GM18507 (cell line): Measurements from ENCODE around the gene SDK1.

Experiments
- DNase-seq: peaks from one replicate; pipeline ENCODE4 v3.0.0; 2011; ENCODE audit warnings: low read depth; ENCODE audit not compliant: insufficient read length; ENCODE audit errors: extremely low spot score
- FAIRE-seq: peaks from 2 replicates; lab custom pipeline; 2011; peaks lifted over from hg19 to GRCh38; lab: Jason Lieb, UNC

Gene SDK1

DNA sequence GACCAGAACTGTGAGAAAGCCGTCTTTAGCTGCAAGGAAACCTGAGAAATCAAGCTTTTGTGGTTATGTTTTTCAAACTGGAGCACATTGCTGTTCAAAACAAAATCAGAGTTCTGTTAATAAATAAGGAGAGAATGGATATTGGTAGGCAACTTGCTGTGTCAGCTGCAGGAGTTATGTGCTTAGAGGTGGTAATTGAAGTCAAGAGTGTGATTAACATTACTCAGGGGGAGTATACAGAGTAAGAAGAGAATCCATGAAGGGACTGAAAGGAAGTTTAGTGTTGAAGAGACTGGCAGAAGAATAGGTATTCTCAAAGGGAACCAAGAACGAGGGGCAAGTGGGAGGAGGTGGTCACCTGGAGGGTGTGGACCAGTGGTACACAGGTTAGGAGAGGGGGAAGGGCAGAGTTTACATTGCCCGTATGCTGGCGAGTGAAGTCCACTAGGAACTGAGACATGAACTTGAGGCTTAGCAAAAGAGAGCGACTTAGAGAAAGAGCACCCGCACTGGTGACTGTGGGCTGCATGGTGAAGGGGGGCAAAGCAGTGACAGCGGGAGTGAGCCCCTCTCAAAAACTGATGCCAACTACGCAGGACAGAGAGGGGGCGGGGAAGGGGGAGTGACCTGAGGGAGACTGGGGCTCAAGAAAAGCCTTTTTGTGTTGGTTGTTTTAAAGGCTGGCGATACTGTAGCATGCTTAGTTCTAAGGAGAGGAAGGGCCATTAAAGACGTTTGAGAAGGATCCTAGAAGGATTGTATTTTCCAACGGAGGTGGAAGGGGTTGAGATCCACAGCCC is 80.0 kb downstream of the SDK1 start:
- DNase-seq (no peak), FAIRE-seq (no peak)

DNA sequence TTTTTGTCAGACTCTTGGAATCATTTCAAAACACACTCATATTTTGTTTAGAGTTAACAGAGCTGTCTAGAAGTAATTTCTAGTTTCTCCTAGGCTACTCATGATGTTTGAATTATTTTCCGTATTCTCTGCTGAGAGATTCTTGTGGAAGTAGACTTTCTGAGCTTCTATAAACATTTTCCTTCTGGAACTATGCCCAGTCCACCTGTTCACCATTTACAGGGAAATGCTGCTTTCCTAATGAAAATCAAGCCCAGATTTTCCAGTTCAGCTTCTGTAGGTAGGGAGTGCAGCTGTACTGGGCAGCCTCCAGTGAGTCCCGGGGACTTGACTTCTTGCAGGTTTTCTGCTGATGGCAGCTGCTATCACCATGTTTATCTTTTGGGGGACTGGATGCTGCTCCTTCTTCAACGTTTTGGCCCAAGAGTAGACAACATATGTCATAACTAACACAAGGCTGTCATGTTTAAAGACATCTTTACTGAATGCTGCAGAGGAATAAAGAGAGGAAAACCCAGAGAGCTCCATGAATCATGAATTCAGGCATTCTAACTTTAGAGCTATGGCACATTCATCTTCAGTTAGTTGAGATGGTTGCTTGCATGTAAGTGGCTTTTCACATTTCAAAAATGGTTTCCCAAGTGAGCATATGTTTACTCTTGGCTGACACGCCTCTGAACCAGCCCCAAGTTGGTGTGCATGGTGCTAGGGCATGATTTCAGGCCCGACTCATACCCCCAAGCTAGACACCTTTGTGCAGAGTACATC is 85.6 kb downstream of the SDK1 start:
- no peak for FAIRE-seq
- DNase-seq = no peak

DNA sequence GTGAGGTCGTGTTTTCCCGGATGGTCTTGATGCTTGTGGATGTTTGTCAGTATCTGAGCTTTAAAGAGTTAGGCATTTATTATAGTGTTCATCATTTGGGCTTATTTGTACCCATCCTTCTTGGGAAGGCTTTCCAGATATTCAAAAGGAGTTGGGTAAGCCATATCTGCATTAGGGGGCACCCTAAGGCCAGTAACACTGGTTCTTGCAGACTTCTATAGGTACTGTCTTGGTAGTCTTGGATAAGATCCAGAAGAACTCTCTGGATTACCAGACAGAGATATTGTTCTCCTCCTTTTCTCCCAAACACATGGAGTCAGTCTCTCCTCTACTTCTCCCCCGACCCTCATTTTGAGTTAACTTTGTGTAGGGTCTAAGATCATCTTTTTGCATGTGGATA is 92.8 kb downstream of the SDK1 start:
- no peak for DNase-seq
- no peak for FAIRE-seq

DNA sequence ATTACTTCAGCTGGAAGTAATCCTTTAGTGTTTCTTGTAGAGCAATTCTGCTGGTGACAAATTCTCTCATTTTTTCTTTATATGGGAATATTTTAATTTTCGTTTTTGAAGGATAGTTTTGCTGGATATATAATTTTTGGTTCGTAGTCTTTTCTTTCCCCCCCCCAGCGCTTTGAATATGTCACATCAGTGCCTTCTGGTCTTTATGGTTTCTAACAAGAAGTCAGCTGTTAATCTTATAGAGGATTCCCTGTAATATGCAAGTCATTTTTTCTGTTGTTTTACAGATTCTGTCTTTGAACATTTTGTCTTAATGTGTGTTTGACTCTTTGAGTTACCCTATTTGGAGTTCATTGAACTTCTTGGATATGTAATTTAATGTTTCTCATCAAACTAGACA is 96.3 kb downstream of the SDK1 start:
- FAIRE-seq (no peak), DNase-seq (no peak)

DNA sequence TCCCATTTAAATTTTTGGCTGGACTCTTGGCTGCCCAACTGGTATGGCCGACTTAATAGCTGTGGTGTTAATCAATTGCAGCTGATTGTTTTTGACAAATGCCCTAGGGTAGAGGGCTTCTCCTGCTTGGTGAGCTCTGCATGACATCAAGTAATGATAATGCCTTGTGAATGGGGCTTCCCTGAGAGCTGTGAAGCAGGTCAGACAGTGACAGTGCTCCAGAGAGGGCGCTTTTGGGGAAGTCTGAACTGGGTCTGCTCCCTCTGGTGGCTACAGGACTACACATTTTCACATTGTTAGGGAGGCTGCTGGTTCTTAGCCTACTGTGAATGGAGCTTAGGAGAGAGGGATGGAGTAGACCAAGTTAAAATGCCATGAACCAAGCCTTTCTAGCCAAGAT is 98.8 kb downstream of the SDK1 start:
- FAIRE-seq = no peak
- DNase-seq = no peak

DNA sequence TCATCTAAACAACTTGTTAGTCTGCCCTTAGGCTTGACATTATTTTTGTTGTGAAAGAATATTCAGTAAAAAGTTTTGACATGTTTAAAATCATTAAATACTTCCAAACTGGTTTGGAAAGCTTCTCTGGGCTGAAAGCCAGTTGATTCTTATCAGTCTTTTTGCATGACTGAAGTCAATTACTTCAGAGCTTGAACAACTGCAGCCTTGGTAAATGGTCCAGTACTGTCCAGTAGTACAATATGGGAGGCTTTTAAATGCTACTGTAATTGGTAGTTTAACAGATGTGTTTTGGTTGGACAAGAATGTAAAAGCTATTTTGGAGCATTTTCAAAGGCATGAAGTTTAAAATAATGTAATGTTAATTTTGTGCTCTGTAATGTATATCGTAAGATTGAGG is 103.4 kb downstream of the SDK1 start:
- FAIRE-seq (no peak), DNase-seq (no peak)

DNA sequence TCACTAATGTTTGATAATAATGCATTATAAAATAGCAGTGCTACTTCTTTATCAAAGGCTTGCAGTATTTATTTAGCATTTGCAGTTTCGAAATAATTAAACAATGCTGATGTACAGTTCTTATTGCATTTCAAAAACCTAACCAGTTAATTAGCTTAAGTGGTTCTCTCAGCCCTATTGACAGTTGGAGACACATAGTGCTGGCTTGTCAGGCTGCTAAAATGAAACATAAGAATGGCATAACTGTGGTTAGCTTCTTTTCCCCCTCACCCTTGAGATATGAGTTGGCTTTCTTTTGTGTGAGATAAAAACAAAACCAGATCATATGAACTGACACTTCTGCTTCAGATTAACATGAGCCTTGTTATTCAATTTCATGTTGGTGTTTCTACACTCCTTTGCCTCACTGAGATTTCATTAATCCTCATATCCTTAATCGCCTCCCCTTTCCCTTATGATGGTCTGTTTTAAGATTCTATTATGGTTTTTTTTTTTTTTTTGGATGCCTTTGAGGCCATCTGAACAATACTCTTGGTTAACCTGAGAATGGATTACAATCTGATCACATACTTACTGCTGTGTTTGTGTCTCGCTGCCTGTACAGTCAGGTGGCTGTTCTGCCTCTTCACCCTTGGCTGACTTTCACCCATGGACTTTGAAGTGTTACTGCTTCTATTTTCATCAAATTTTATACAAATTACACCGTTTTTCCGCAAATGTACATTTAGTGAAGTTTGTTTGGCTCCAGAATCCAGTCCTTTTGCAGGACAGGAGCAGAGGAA is 108.0 kb downstream of the SDK1 start:
- DNase-seq = no peak
- no peak for FAIRE-seq

DNA sequence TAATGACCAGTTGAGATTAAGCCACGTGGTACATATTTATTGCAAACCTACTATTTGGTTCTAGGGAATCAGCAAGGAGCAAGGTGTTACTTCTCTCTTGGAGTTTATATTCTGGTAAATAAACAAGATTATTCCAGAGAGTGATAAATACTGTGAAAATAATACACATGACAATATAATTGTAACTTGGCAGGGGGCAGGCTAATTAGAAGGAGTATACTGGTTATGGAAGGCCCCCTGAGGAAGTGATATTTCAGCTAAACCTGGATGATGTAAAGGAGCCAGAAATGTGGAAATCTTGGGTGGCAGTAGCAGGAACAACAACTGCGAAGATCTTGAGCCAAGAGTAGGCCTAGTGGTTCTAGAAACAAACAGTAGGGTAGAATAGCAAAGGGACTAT is 111.8 kb downstream of the SDK1 start:
- no peak for DNase-seq
- no peak for FAIRE-seq

DNA sequence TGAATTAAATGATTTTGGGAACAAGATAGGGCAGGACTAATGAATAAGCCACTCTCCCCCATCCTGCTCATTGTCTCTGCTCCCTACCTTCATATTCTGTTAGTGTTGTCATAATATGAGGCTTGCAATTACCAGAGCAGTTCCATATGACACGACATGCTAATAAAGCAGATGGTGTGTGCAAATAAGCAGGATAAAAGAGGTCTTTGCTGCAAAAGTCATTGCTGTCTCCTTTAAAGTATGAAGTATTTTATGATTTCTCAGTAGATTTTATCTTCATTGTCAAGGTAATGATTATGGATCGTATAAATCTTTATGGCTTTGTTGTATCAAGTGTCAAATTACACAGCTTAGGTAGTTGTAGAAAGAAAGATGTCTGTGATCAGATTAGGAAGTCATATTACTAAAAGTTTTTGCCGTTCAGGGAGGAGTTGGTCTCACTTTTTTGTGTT is 114.8 kb downstream of the SDK1 start:
- DNase-seq = no peak
- no peak for FAIRE-seq

DNA sequence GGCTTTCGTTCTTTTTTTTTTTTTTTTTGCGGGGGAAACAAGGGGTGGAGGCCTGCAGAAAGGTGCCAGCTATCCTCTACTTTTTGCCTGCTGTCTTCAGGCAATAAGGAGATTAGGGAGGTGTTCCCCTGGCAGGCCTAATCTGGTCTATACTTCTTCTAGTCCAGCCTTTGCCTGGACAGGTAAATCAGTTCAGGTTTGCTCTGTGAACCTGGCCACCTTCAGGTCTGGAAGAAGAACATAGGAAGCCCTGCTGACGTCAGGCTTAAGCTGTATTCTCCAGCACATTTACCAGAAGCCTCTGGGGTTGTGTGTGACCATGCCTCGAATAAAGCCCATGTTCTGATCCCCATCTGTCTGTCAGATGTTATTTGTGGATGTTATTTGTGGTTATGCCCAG is 115.4 kb downstream of the SDK1 start:
- no peak for FAIRE-seq
- DNase-seq = no peak

DNA sequence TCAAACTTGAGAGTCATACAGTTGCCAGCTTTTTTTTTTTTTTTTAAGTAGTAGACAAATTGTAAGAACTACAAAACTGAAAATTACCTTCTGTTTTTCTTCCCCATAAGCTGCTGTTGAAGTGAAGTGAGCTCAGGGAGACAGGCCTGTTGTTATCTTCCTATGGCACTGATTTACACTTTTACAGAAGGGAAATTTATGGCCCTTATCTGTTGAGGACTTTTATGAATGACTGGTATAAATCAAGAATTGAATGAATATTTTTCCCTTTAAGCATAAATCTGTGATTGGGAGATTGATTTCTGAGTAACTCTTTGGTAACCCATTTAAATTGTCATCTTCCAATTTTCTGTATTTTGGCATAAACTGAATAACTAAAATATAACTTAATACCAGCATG is 124.0 kb downstream of the SDK1 start:
- no peak for FAIRE-seq
- DNase-seq = no peak

DNA sequence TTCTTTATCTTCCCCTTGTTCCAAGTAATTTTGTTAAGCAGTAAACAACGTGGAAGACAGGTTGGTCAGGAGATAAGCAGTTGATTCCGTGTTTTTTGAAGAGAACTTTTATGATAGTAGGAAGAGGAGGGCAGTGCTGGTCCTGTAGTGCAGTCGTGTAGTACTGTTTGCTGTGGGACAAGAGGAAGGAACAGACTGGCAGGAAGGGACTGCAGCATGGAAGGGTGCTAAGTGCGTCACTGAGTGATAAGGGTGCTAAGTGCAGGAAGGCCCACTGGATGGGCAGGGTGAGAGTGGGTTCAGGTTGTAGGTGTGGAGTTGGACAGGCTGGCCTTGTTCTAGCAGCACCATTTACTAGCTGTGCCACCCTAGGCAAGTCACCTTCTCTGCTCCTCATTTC is 125.0 kb downstream of the SDK1 start:
- no peak for FAIRE-seq
- DNase-seq = no peak

DNA sequence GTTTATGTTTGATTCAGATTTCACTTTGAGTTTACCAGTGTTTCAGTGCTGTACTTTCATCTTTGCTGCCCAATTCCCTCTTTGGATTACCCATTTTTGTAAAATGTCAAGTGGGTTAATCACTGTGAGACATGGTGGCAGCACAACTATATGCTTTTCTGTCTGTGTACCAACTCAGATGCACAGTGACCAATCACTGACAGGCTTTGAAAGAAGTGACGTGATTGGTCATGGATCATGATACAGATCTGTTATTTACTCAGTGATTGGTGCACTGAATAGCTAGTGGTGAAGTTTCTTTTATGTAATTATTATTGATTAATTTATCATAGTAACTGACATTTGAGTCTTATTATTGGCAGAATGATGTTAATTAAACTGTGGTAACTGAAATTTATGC is 126.9 kb downstream of the SDK1 start:
- FAIRE-seq (no peak), DNase-seq (no peak)

DNA sequence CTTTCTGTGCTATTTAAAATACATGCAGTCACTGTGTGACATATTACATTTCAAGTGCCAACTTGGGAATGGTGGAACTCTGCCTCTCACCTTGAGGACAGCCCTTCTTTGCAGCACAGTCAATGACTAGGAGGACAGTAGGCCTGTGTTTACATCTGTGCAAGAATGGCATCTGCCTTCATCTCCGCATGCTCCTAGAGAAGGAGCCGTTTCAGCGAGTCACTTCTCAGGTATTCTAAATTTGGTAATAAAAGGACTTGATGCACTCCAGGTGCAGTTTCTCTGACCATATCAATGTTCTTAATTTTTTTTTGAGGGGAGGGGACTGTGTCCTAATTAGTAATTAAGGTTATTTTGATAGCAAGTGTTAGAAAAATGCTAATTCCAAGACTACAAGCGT is 128.9 kb downstream of the SDK1 start:
- DNase-seq = no peak
- FAIRE-seq = no peak

DNA sequence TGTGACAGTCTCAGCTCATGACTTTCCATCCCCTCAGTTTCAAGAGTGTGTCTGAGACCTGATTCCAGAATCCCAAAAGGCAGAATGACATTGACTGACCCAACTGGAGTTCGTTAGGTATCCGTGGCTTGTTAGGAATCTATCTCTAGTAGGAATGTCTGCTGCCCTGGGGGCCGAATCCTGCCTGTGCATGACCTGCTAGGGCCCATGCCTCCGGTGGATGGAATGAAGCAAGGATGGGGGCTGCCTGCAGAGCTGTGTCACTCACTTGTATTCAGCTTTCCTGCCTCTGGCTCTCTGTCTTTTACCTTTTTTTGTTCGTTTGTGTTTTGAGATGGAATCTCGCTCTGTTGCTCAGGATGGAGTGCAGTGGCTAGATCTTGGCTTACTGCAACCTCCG is 129.5 kb downstream of the SDK1 start:
- DNase-seq = no peak
- no peak for FAIRE-seq

DNA sequence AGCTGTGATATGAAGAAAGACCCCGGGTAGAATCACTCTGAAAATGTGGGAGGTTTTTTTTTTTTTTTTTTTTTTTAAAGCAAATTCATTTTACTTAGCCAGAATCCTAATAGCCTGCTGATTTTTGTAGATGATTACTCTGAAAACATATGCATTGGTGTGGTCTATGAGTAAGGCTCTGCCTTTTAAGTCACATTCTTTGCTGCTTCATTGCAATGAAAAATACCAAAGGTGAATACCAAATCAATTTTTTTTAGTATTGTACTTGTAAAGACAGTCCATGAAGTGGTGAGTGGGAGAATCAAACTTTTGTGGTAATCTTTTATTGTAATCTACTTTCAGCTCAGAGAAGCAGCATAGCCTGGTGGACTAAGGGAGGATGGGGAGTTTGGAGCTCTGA is 130.3 kb downstream of the SDK1 start:
- no peak for DNase-seq
- no peak for FAIRE-seq

DNA sequence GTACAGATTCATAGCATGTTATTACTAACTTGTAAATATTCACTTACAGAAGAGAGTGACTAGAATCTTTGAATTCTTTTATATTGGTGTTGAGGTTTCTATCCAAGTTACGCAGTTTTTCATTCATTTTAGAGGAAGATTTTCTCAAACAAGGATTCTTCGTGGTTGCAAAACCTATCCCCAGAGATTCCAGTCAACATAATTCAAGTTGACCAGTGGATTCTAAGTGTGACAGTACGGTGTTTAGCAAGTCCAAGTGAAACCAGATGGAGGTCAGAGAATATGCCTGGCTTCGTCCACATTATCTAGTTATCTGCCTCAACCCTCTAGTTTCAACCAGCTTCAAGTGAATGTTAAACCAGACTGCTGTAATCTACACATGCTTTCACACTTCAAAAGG is 131.9 kb downstream of the SDK1 start:
- no peak for FAIRE-seq
- no peak for DNase-seq

DNA sequence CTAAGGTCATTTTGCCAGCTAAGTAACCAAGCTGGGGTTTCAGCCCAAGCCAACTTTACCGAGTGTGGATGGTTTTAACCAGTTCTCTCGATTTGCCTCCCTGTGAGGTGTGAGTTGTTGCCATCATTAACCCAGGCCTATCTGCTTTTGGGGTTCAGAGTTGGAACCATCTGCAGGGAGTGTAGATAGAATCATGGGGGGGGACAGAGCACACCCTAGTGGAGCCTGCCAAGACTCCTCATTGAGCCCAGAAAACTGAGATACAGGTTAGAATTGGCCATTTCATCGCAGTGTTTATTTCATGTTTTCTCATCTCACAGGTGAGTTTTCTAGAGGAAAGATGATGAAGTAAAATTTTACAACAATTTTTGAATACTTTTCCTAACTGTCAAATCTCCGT is 133.6 kb downstream of the SDK1 start:
- no peak for DNase-seq
- no peak for FAIRE-seq

DNA sequence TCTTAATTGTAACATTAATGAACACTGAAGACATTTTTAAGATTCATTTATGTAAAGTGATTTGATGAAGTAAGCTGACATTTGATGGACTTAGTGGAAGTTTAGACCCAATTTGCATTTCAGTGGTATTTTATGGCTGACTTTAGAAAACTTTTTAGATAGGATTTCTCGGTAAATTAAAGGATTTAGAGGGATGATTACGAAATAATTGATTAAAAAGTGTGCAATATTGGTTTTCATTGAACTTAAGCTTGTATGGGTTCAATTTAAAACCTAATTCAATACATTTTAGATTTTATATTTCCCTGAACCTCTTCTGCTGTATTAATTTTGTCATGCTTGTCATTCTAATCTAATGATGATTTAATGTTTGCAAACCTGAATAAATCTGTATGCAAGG is 135.1 kb downstream of the SDK1 start:
- FAIRE-seq = no peak

DNA sequence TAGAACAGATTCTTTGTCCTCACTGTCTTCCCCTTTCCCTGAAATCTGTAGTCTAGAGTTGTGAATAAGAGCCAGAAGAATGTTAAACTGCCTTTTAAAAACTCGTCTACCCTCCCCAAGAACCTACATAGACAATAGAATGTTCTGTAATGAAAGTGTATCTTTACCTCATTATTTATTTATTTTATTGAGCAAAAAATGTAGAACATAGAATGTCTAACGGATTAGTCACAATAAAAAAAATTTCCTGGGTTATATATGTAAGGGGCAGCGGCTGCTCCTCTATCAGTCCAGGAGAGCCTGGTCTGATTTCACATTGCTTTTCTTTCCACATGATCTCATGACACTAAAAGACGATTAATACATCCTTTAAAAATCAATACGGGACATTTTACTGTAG is 135.7 kb downstream of the SDK1 start:
- FAIRE-seq (no peak), DNase-seq (no peak)

More for the DNA sequence above, 135.1 kb downstream of the SDK1 start:
- DNase-seq = no peak
